GM21723 (cell line): ENCODE data around the gene DNAJB1.
"Not testable (repeated sequence)": the region's sequence is repeated elsewhere in the genome, so short reads cannot be mapped to it uniquely, and the experiment has no call there.

Experiments
- ATAC-seq: cut with Tn5 transposase; IDR thresholded peaks from one replicate; pipeline ENCODE4 v1.9.1; 2021; ENCODE audit warnings: mild to moderate bottlenecking, moderate library complexity; ENCODE audit not compliant: unreplicated experiment

DNAJB1 gene

GRCh38 chr19:14517840-14518505, at the start of gene DNAJB1:
Gene DNAJB1 (minus strand): TSS chr19:14518397. CDS start chr19:14518349, 48 bp downstream.
- ATAC-seq: peak; percentile 57

- no peak for ATAC-seq
These were observed 48.9 kb upstream of the DNAJB1 start for GRCh38 chr19:14567079-14567478.

DNA sequence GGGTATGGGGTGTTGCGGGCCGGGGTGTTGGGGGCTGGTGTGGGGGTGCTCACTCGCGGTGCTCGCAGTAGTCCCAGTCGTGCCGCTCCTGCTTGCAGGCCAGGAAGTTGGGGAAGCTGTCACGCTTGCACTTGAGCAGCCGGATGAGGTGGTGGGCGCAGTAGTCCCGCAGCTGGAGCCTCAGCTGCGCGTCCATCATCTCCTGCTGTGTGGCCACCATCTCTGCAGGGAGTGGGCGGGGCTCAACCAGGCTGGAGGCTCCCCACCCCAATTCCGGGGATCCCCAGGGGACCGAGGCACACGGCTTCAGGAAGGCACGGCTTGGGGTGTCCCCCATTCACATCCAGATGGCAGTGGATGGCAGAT, 48.5 kb upstream of the DNAJB1 start:
- ATAC-seq: no peak

DNA sequence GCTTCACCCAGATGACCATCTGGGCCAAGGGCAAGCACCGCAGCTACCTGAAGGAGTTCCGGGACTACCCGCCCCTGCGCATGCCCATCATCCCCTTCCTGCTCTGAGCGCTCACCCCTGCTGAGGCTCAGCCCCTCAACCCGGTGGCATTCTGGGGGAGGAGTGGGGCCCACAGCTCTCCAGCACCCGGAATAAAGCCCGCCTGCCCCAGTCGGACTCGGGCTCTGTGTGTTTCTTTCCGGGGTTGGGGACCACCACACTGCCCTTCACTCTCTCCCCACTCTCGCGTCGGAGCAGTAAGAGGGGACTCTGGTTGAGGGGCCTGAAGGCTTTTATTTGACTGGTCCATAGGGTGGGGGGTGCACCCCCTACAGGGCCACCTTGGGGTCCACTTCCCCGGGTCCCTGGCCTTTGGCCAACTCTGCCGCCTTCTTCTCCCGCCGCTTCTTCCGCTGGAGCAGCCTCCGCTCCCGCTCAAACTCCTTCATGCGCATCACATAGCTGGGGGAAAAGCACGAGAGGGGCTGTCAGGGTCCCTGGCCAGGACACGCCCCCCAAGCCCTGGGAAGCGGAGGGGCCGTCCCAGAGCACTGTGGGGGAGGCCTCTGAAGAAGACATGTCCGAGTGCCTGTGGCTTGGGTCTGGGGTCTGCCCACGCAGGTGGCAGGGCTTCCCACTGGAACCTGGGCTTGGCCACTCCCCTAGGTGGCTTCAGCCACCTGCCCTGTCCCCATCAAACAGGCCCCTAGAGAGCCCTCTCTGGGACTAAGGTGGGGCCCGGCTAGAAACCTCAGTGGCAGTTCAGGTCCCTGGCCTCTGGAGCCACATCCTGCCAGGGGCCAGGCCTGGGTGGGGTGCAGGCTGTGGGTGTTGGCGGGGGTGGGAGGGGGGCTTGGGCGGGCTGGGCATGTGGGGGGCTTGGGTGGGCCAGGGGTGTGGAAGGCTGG, 47.8 kb upstream of the DNAJB1 start:
- no peak for ATAC-seq

- ATAC-seq: no peak
These were observed 47.1 kb upstream of the DNAJB1 start for GRCh38 chr19:14565298-14565679.

GRCh38 chr19:14564652-14565297, 46.6 kb upstream of the DNAJB1 start:
- not testable (repeated sequence) for ATAC-seq

GRCh38 chr19:14563989-14564651, 45.9 kb upstream of the DNAJB1 start:
- no peak for ATAC-seq

DNA sequence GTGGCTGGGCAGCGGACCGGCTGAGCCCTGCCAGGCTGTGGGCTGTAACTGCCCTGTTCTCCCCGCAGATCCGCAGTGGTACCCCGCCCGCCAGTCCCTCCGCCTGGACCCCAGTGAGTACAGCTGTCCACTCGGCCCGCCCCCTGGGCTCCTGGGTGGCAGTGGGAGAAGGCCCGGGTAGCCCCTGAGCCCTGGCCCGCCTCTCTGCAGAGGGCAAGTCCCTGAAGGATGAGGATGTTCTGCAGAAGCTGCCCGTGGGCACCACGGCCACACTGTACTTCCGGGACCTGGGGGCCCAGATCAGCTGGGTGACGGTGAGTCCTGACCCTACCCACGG, 45.4 kb upstream of the DNAJB1 start:
- ATAC-seq: no peak

- no peak for ATAC-seq
These were observed 44.7 kb upstream of the DNAJB1 start for GRCh38 chr19:14562660-14563589.

DNA sequence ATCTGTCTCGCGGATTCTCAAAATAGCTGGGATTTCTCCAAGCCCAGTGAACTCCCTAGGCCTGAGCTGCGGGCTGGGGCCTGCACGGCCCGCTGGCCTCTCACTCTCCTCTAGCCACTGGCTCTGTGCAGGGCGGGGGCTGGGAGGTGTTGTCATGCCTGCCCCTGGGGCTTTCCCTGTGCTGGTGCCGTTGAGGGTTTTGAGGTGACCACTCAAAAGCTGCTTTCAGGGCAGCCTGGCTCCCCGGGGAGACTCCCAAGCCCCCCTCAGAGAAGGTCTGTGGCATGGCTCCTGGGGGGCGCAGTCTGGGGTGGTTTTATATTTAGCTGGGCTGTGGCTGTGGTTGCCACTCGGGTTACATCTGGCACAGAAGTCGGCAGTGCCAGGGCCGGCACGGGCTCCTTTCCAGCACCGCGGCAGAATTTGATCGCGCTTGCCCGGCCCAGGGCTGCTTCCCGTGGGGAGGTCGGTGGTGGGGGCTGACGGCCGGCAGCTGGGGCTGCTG, 43.7 kb upstream of the DNAJB1 start:
- ATAC-seq: no peak

GRCh38 chr19:14561249-14561648, 43.1 kb upstream of the DNAJB1 start:
- no peak for ATAC-seq

DNA sequence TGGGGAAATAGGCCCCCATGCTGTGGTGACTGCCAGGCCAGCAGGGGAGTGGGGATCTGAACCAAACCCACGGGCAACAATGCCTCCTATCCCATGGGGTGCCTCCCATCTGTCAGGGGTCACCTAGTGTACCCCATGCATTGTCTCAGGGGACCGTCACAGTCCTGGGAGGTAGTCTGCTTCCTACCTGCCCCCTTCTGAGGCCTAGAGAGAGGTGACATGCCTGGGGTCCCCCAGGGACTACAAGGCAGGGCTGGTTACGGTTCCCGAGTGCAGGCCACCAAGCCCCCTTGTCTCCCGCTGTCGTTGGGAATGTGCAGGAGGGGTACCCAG, 42.5 kb upstream of the DNAJB1 start:
- no peak for ATAC-seq

- ATAC-seq: no peak
These were observed 41.9 kb upstream of the DNAJB1 start for GRCh38 chr19:14559916-14560775.

GRCh38 chr19:14558370-14559066, 40.3 kb upstream of the DNAJB1 start:
- no peak for ATAC-seq

DNA sequence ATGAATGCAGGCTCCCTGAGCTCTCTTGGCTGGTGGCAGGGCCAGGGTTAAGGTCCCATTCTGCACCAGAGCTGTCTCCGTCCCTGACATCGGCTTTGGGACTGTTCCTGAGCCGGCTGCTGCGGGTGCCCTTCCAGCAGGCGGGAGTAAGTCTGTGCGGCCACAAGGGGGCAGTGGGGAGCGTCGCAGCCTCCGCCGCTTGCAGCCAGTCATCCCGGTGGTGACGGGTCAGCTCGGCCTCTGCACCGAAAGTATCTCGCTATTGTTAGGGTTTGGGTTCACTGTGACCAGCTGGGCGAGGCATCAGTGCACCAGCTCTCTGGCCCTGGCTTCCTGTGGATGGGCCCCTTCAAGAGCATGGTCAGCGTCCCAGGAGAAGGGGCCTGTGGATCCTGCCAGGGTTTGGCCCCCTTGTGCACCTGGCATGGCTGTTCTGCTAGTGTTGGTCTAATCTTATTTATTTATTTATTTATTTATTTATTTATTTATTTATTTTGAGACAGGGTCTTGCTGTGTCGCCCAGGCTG, 38.5 kb upstream of the DNAJB1 start:
- no peak for ATAC-seq

DNA sequence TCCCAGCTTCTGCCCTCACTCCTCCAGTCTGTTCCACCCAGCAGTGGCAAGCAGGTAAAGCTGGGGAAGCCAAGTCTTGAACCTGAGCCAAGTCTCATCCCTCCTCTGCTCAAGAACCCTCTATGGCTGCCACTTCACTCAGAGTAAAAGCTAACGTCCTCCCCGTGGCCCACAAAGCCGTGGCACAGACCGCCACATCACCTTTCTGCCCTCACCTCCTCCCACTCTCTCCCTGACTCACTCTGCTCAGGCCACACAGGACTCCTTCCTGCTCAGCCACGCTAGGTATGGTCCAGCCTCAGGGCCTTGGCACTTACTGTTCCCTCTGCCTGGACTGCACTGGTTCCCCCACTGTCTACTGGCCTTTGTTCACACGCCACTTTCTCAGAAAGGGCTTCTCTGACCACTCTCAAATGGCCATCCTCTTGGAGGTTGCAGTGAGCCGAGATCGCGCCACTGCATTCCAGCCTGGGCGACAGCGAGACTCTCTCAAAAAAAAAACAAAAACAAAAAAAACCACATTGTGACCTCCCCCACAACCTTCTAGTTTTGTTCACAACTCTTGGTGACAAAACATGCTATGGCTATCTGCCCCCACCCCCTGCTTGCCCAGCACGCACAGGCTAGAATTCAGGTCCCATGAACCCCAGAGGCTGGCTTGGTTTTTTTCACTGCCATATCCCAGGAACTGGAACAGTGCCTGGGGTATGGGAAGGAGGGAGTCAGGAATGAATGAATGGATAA, 37.9 kb upstream of the DNAJB1 start:
- ATAC-seq: no peak

DNA sequence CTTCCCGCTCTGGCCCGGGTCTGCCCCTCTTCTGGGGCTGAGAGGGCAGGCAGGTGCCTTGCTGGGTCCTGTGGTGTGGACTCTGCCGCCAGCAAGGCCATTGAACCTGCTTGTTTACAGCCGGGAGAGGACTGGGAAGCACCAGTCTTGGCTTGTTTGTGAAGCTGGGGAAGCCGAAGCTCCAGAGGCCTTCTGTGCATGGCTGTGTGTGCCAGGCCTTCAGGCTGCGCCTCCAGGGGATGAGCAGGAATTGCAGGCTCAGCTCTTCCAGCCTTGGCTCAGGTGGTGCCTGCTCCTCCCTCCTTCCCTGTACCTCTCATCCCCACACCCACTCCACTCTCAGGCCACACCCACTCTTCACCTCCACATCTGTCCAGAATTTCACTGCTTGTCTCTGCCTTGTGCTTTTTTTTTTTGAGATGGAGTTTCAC, 36.2 kb upstream of the DNAJB1 start:
- no peak for ATAC-seq

DNA sequence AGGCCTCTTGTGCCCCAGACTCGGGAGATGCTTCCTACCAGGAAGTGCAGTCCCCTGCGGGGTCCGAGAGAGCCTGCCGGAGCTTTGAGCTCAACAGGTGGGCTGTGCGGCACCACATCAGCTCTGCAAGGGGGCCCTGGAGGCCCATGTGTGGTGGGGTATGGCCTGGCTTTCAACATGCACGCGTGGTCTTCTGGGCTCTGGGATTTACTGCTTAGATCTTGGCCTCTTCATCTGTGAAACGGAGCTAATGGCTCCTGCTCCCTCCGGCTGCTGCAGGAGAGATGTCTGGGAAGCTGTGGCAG, 35.7 kb upstream of the DNAJB1 start:
- no peak for ATAC-seq
